ENCODE results near the gene EYS.

EYS gene

GRCh38 chr6:65711531-65711930 lies 4.5 kb upstream of the EYS start:
- no peak overlapping the region for H3K9ac ChIP-seq
- no peaks in the 10 kb centered on the region for H3K79me2 ChIP-seq
- H3K9me3 ChIP-seq (ENCODE audit: control insufficient read depth, low read length) = no peaks in the 10 kb centered on the region
- no peak overlapping the region for H3K27ac ChIP-seq
- no peaks in the 10 kb centered on the region for H3K27me3 ChIP-seq (ENCODE audit: control insufficient read depth, insufficient read depth, low read length)
- TF ChIP-seq CTCF (IDR thresholded peaks at IDR 0.05) = no peak
- no peak overlapping the region for H3K4me3 ChIP-seq (ENCODE audit: low read depth, low read length)
- H3K4me1 ChIP-seq = no peaks in the 10 kb centered on the region
- H3K36me3 ChIP-seq (ENCODE audit: control insufficient read depth, insufficient read depth, low read length) = no peaks in the 10 kb centered on the region
- no peak overlapping the region for H2AFZ ChIP-seq
- no peak overlapping the region for H3K4me2 ChIP-seq (ENCODE audit: low read length)

- Histone ChIP-seq H3K27me3 (ENCODE audit: control insufficient read depth, insufficient read depth, low read length) (no peaks in the 10 kb centered on the region), H3K4me3 (ENCODE audit: low read depth, low read length) (no peak overlapping the region), H3K4me1 (no peaks in the 10 kb centered on the region), H3K4me2 (ENCODE audit: low read length) (no peak overlapping the region), H3K36me3 (ENCODE audit: control insufficient read depth, insufficient read depth, low read length) (no peaks in the 10 kb centered on the region), H3K9me3 (ENCODE audit: control insufficient read depth, low read length) (no peaks in the 10 kb centered on the region), H3K9ac (no peak overlapping the region), H3K79me2 (no peaks in the 10 kb centered on the region), H2AFZ (no peak overlapping the region), H3K27ac (no peak overlapping the region)
- TF ChIP-seq CTCF (IDR thresholded peaks at IDR 0.05) = no peak
These were observed 2.2 kb upstream of the EYS start for GRCh38 chr6:65709099-65709830.

DNA sequence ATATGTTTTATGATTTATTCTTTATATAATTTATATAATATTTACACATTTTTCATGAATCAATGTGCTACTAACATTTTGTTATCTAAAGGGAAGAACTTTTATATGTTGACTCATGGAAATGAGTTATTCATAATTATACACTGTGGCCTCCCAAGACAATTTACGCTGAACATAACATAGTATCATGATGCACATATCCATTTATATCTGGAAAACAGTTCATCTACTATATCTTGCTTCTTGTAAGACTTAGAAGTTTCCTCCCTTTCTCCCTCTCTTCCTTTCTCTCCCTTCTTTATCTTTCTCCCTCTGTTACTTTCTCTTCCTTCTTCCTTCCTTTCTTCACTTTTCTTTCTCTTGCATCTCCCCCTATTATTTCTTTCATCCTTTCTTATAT lies 1.1 kb upstream of the EYS start:
- Histone ChIP-seq H3K4me2 (ENCODE audit: low read length) (no peak overlapping the region), H3K27me3 (ENCODE audit: control insufficient read depth, insufficient read depth, low read length) (no peaks in the 10 kb centered on the region), H3K36me3 (ENCODE audit: control insufficient read depth, insufficient read depth, low read length) (no peaks in the 10 kb centered on the region), H3K27ac (no peak overlapping the region), H3K79me2 (no peaks in the 10 kb centered on the region), H3K9me3 (ENCODE audit: control insufficient read depth, low read length) (no peaks in the 10 kb centered on the region), H2AFZ (no peak overlapping the region), H3K4me3 (ENCODE audit: low read depth, low read length) (no peak overlapping the region), H3K9ac (no peak overlapping the region), H3K4me1 (no peaks in the 10 kb centered on the region)
- no peak for TF ChIP-seq CTCF (IDR thresholded peaks at IDR 0.05)

- Histone ChIP-seq H3K4me3 (ENCODE audit: low read depth, low read length) (no peak overlapping the region), H3K4me1 (no peaks in the 10 kb centered on the region), H2AFZ (no peak overlapping the region), H3K27ac (no peak overlapping the region), H3K9ac (no peak overlapping the region), H3K4me2 (ENCODE audit: low read length) (no peak overlapping the region), H3K9me3 (ENCODE audit: control insufficient read depth, low read length) (no peaks in the 10 kb centered on the region), H3K79me2 (no peaks in the 10 kb centered on the region), H3K27me3 (ENCODE audit: control insufficient read depth, insufficient read depth, low read length) (no peaks in the 10 kb centered on the region), H3K36me3 (ENCODE audit: control insufficient read depth, insufficient read depth, low read length) (no peaks in the 10 kb centered on the region)
- no peak for TF ChIP-seq CTCF (IDR thresholded peaks at IDR 0.05)
These were observed 590 bp downstream of the EYS start for GRCh38 chr6:65706436-65706835.

GRCh38 chr6:65701325-65701724 lies 5.7 kb downstream of the EYS start:
- H3K36me3 ChIP-seq (ENCODE audit: control insufficient read depth, insufficient read depth, low read length) = no peaks in the 10 kb centered on the region
- no peak overlapping the region for H3K27ac ChIP-seq
- H3K4me1 ChIP-seq = no peaks in the 10 kb centered on the region
- no peaks in the 10 kb centered on the region for H3K9me3 ChIP-seq (ENCODE audit: control insufficient read depth, low read length)
- H3K4me3 ChIP-seq (ENCODE audit: low read depth, low read length) = no peak overlapping the region
- no peaks in the 10 kb centered on the region for H3K27me3 ChIP-seq (ENCODE audit: control insufficient read depth, insufficient read depth, low read length)
- no peak for TF ChIP-seq CTCF (IDR thresholded peaks at IDR 0.05)
- H3K4me2 ChIP-seq (ENCODE audit: low read length) = no peak overlapping the region
- H3K9ac ChIP-seq = no peak overlapping the region
- no peaks in the 10 kb centered on the region for H3K79me2 ChIP-seq
- no peak overlapping the region for H2AFZ ChIP-seq

All from parathyroid adenoma (tissue), 2 donors.